GM19035 (cell line): ENCODE data around the gene IDUA.
A peak's percentile ranks its signal among the peaks of the same experiment; 100 is the strongest.
"Not testable (repeated sequence)": the region's sequence is repeated elsewhere in the genome, so short reads cannot be mapped to it uniquely, and the experiment has no call there.

Experiments used
- ATAC-seq: cut with Tn5 transposase; IDR thresholded peaks from one replicate; pipeline ENCODE4 v1.9.1; 2021; ENCODE audit not compliant: unreplicated experiment

IDUA gene

DNA sequence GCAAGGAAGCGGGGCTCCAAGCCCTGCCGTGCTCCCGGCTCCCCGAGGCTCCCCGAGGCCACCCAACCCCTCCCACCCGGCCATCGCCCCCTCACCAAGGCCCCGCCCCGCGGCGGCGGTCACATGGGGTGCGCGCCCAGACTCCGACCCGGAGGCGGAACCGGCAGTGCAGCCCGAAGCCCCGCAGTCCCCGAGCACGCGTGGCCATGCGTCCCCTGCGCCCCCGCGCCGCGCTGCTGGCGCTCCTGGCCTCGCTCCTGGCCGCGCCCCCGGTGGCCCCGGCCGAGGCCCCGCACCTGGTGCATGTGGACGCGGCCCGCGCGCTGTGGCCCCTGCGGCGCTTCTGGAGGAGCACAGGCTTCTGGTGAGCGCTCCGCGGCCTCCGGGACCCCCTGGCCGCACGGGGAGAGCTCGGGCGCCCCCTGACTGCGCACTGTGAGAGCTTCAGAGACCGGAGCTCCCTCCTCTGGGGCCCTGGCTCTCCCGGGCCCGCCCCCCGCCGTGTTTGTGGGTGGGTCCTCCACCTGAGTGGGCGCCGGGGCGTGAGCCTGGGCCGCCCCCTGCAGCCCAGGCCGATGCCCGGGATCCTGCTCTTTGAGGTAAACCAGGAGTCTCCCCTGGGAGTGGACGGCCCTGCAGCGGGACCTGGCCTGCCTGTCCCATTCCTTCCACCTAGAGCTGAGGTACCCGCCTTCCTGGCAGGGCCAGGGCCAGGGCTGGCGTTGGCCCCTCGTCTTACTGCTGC lies at the start of gene IDUA:
IDUA (plus strand) TSS at position 166 of the 745 bp plus-strand sequence; CDS start at position 207, 41 bp downstream.
- peak; percentile 75 for ATAC-seq

DNA sequence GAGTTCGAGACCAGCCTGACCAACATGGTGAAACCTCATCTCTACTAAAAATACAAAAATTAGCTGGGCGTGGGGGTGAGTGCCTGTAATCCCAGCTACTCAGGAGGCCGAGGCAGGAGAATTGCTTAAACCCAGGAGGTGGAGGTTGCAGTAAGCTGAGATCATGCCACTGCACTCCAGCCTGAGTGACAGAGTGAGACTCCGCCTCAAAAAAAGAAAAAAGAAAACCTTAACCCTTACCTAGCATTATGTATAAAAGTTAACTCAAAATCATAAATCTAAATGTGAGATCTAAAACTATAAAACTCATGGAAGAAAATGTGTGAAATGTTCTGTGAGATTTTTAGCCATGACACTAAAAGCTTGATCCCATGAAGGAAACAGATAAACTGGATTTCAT lies 47.3 kb upstream of the IDUA start:
- ATAC-seq = not testable (repeated sequence)

DNA sequence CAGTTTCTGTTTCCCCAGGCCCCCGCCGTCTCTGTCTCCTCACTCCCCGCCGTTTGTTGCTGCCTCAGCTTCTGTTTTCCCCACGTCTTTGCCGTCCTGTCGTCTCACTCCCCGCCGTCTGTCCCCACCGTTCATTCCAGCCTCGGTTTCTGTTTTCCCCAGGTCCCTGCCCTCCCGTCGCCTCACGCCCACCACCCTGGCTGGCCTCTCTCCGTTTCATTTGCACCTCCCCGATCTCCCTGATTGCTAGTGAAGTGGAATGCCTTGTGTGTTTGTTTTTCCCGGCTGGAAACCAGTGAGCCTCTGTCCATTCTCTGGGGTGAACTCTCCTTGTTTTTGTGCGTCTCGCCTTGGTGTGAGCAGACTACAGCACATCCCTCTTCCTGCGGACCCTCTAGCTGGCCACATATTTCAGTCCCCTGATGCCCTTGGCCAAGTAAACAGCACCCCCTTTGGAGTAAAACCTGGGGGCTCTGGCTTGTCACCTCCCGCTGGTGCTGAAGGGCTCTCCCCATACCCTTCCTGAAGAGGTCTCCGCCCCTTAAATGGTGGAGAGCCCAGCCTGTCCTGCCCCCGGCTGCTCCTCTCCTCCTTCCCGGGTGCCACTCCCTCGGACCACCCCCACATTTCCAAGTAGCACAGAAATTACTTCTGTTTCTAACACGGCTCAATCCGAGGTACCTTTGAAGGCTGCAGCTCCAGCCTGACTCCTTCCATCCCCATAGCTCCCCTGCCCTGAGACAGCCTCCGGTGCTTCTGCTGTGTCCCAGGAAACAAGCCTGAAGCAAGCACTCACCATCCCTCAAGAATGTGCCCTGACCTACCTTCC lies 41.4 kb upstream of the IDUA start:
- no peak for ATAC-seq

DNA sequence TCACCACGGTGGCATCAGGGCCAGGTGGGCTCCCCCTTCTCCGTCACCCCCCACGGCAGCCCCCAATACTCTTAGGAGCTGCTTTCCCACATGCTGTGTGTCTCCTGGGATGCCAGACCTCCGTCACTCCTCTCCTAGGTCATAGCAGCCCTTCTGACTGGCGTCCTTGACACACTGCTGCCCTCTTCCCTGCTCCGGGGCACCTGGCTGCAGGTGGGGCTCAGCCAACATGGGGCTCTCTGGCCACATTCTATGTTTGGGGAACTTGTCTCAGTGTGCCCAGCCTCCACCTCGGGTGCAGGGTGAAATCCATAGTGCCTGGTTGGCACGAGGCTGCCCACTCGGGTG lies 40.8 kb upstream of the IDUA start:
- ATAC-seq = no peak

DNA sequence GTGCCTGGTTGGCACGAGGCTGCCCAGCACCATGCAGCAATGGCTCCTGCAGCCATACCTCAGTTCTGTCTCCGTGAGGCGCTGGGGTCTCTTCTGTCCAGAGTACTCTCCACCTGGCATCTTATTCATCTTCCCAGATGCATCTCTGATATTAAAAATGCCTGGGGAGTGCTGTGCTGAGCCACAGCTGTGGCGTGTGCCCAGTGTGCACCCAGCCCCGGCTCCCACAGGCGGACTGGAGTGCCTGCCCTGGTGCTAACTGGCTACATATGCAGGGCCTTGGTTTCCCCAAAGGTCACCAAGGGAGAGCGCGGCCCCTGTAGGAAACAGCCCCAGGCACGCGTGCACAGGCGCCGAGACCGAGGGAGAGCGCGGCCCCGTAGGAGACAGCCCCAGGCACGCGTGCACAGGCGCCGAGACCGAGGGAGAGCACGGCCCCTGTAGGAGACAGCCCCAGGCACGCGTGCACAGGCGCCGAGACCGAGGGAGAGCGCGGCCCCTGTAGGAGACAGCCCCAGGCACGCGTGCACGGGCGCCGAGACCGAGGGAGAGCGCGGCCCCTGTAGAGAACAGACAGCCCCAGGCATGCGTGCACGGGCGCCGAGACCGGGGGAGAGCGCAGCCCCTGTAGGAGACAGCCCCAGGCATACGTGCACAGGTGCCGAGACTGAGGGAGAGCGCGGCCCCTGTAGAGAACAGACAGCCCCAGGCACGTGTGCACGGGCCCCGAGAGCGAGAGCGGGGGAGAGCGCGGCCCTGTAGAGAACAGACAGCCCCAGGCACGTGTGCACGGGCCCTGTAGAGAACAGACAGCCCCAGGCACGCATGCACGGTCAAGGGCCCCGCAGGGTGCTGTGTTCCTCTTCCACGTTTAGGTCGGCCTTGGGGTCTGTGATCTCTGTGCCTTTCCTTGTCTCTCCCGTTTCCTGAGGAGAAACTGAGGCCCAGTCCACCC lies 40.0 kb upstream of the IDUA start:
- no peak for ATAC-seq

DNA sequence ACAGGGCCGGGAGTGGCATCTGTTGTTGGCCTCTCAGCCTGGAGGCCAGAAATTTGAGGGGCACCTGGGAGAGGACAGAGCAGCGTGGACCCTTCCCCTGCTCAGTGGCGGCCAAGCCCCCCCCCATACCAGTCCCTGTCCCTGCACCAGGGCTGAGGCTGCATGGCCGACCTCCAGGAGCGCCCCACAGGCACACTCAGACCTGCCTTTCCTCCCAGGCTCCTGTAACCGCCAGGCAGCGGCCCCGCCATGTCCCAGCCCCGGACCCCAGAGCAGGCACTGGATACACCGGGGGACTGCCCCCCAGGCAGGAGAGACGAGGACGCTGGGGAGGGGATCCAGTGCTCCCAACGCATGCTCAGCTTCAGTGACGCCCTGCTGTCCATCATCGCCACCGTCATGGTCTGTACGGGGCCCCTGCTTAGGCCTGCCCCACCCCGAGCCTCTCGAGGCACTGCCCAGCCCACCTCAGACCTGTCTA lies 39.3 kb upstream of the IDUA start:
- no peak for ATAC-seq

DNA sequence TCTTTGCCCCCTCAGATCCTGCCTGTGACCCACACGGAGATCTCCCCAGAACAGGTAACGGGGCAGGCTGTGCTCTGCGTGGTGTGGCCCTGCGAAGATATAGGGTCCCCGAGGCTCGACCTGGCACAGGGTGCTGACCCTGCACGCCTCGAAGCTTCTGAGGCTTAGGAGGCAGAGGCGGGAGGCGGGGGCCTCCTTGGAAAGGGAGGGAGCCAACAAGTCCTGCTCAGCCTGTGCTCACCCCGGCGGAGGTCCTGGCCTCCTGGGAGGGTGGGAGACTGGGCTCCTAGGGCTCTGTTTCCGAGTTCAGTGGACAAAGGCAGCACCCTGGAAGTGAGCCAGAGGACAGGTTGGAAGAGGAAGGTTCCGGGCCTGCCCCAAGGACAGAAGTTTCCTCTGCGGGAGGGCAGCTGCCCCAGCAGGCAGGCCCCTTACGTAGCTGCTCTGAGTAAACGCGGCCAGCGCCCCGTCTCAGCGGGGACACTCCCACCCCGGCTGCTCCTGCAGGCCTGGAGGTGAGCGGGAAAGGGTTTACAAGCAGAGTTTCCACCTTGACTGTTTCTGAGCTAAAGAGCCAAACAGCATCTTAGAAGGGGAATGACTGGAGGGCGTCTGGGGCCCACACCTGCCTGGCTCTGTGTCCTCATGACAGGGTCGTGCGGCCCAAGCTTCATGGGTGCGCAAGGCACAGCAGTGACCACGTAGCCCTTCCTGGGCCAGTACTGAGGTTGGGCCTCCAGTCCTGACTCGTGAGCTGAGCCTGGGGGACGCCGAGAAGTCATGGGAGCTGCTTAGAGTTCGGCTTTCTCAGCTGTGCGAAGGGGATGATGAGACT lies 38.5 kb upstream of the IDUA start:
- ATAC-seq = no peak

DNA sequence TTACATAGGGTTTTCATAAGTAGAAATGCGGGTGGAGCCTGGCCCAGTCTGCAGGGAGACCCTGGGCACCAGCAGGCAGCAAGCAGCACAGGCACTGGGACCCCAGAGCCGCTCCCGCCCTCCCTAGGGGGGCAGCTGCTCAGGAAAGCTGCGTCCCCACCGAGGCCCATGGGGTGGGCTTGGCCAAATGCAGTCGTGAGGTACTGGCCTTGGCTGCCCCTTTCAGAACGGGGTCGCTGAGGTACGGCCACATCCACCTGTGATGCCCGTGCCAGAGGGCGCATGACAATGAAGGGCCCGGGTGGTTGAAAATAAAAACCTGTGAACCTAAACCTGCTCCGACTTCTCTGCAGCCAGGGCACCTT lies 37.9 kb upstream of the IDUA start:
- ATAC-seq = no peak

DNA sequence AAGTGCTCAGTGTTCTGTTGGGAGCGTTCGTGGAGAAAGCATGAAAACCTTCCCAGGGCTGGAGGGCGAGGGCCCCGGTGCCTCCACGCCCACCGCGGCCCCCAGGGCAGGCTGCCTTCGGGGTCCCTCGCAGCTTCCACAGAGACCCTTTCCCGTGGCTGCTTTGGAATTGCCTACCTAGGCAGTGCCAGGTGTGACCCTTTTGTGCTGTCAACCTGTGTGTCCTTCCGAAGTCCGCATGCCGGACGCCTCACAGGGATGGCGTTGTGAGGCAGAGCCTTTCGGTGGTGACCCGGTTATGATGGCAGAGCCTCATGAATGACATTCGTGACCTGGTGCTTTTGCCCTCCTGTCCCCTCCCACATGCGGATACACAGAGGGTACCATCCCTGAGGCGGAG lies 37.2 kb upstream of the IDUA start:
- no peak for ATAC-seq

DNA sequence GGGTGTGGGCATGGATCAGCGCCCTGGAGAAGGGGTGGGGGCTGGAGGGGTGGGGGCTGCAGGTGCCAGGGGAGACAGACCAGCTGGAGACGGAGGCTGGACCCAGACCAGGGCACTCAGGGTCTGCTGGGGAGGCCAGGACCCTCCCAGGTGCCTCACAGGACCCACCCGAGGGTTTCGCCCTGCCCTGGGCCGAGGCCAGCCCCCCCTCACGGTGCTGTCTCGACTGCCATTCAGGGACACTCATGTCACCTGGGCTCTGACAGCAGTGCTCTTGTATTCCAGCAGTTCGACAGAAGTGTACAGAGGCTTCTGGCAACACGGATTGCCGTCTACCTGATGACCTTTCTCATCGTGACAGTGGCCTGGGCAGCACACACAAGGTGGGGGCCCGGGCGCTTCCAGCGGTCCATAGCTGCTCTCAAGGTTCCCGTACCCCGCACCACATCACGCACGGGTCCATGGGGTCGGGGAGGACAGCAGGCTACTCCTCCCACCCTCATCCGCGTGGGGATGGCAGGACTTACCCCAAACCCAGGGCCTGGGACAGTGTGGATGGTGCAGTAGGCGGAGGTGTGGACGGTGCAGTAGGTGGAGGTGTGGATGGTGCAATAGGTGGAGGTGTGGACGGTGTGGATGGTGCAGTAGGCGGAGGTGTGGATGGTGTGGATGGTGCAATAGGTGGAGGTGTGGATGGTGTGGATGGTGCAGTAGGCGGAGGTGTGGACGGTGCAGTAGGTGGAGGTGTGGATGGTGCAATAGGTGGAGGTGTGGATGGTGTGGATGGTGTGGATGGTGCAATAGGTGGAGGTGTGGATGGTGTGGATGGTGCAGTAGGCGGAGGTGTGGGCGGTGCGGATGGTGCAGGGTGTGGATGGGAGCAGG lies 36.5 kb upstream of the IDUA start:
- no peak for ATAC-seq

DNA sequence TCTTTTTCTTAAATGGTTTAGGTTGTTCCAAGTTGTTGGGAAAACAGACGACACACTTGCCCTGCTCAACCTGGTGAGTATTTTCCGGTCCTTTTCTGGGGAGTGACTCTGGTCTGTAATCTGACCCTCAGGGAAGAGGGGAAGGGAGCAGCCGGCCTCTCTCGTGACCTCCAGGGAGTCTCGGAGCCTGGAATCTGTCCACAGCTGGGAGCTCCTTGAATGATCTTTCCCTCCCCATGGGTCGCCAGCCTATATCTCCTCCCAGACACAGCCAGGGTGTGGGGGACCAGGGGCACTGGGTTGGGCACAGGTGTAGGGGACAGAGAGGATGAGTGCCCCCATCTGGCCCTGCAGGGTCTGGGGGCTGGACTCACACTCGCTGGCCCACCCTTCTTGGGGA lies 35.7 kb upstream of the IDUA start:
- ATAC-seq = no peak

DNA sequence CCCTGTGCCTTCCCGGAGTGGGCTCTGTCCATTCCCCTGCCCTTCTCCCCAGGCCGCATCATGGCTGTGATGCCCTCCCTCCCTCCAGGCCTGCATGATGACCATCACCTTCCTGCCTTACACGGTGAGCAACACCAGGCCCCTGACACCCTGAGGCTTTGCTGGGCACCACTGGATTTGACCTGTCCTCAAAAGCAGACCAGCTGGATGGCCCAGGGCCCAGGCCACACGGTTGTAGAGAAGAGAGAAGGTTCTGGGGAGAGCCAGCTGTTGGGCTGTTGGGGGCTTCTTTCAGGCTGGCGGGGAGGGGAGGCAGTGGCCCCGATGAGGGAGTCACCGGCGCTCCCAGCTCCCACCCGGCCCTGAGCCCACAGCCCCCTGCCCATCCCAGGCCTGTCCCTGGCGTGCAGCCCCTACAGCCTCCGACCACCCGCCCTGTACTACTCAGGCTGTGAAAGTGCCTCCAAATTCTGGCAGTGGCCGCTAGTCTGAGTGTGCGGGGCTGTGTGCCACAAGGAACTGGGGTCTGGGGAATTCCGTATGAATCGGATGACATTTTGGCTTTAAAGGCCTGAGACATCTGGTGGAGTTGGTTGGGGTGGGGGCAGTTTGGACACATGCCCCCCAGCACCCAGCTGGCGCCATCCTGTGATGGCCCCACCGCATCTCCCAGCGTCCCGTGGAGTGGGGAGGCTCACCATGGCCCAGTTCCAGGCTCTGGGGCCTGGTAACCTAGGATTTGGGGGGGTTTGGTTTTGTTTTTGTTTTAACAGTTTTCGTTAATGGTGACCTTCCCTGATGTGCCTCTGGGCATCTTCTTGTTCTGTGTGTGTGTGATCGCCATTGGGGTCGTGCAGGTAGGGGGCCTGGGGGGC lies 35.0 kb upstream of the IDUA start:
- no peak for ATAC-seq

DNA sequence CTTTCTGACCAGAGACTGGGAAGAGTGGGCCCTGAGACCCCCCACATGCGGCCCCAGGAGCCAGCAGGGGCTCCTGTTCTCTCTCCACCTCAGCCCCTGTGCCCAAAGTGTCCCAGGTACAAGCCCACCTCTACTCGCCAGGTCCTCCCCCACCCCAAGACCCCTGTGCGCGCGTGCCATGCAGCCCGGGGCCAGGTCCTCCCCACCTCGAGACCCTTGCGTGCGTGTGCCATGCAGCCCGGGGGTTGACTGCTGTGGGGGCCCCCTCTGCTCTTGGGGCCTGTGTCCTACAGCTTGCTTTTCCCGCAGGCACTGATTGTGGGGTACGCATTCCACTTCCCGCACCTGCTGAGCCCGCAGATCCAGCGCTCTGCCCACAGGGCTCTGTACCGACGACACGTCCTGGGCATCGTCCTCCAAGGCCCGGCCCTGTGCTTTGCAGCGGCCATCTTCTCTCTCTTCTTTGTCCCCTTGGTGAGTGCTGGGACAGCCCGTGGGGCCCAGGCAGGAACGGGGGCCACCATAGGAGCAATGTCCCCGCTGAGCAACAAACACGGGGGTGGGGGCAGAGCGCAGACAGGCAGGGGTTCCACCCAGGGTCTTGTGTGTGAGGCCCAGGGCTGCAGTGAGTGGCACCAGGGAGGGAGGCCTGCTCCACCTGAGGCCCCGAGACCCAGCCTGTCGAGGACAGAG lies 33.8 kb upstream of the IDUA start:
- ATAC-seq = no peak

DNA sequence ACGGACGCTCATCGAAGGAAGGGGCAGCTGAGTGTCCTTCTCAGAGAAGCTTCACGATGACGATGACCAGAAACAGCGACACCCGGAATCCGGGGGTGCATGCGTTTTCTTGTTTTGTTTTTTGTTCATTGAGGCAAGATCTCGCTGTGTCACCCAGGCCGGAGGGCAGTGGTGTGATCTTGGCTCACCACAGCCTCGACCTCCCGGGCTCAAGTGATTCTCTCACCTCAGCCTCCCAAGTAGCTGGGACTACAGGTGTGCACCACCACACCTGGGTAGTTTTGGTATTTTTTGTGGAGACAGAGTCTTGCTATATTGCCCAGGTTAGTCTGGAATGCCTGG lies 33.3 kb upstream of the IDUA start:
- no peak for ATAC-seq

DNA sequence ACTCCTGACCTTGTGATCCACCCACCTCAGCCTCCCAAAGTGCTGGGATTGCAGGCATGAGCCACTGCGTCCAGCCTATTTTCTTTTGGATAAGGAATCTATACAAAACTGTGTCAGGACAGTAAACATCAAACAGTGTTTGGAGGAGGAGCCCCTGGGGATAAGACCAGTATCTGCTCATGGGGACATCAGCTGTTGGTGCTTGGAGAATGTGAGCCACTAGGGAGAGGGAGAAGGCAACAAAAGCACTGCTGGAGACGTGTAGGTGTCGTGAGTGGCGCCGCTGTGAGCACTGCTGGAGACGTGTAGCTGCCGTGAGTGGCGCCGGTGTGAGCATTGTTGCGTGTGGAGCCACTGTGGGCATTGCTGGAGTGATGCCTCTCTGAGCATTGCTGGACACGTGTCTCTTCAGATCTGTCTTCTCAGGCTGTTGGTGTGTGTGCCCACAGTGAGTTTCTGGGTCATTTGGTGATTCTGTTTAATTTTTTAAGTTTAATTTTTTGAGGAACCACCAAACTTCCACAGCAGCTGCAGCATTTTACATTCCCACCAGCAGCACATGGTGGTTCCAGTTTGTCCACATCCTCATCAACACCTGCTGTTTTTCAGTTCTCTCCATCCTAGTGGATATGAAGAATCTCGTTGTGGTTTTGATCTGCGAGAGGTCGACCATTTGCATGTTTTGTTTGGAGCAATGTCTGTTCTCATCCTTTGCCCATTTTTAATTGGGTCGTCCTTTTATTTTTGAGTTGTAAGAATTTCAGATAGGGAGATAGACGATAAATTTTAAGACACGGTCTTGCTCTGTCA lies 32.4 kb upstream of the IDUA start:
- no peak for ATAC-seq

DNA sequence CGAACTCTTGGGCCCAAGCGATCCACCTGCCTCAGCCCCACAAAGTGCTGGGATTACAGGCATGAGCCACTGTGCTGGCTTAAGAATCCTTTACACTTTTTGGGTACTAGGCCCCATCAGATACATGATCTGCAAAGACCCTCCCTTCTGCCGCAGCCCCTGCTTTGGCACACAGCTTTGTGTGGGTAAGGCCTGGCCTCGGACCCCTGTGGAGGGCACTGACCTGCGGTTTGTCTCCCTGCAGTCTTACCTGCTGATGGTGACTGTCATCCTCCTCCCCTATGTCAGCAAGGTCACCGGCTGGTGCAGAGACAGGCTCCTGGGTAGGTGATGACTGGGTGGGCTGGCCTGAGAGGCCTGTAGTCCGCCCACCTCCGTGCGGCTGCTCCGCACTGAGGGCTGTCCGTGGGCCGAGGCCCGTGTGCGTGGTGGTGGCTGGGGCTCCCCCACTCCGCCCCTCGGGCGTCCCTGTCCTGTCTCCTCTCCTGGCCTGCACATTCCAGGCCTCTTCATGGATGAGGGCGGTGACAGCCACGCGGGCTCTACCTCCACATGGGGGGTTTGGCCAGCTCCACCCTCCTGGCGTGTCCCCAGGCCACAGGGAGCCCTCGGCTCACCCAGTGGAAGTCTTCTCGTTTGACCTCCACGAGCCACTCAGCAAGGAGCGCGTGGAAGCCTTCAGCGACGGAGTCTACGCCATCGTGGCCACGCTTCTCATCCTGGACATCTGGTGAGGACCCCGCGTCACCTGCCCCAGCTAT lies 31.5 kb upstream of the IDUA start:
- no peak for ATAC-seq
